Stimulated activated CD8-positive, alpha-beta memory T cell treated with anti-CD3 and anti-CD28 coated beads, Interleukin-7, amount 100 ng/mL, for 48 hours (primary cell): Measurements from ENCODE around the gene CPED1.
"Not testable (repeated sequence)": the region's sequence is repeated elsewhere in the genome, so short reads cannot be mapped to it uniquely, and the experiment has no call there.

Source experiments
- DNase-seq, 2 donors: peaks; one replicate each; pipeline ENCODE4 v3.0.0-alpha.2; 2020; ENCODE audit warnings: low read depth in 1 of 2; ENCODE audit errors: extremely low read depth in 1 of 2

The CPED1 gene

GRCh38 chr7:121062671-121063279, 74.3 kb downstream of the CPED1 start:
- DNase-seq: no peak

DNA sequence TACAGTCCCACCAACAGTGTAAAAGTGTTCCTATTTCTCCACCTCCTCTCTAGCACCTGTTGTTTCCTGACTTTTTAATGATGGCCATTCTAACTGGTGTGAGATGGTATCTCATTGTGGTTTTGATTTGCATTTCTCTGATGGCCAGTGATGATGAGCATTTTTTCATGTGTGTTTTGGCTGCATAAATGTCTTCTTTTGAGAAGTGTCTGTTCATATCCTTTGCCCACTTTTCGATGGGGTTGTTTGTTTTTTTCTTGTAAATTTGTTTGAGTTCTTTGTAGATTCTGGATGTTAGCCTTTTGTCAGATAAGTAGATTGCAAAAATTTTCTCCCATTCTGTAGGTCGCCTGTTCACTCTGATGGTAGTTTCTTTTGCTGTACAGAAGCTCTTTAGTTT, 79.2 kb downstream of the CPED1 start:
- not testable (repeated sequence) for DNase-seq

DNA sequence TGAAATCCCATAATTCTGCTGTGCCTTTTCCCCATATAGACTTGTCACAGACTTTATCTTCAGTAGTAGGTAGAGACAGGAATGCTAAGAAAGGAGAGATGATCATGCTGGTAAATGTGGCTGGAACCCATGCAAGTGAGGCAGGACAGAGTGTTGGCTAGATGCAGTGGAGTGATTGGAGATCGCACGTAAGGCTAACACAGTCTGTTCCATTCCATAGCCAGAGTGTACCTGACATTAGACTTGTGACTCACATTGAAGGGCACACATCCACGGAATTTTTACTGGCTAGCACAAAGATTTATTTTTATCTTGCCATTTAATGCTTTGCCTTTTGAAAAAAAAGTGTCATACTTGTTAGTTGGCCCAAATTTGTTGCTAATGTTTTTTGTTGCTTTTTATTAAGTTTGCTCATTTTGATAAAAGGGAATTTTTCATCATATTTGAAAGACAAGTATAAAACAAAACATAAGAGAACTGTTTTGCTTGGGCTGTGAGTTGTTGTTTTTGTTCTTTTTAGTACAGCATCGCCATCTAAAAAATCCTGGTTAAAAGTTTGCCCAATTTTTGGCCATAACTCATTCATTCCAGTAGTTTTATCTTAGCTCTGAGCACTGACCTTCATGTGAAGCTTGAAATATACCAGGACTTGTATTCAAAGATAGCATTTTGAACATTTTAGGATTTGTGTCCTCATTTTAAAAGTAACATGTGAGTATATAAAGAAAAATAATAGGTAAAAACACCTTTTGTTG, 81.0 kb downstream of the CPED1 start:
- no peak for DNase-seq

DNA sequence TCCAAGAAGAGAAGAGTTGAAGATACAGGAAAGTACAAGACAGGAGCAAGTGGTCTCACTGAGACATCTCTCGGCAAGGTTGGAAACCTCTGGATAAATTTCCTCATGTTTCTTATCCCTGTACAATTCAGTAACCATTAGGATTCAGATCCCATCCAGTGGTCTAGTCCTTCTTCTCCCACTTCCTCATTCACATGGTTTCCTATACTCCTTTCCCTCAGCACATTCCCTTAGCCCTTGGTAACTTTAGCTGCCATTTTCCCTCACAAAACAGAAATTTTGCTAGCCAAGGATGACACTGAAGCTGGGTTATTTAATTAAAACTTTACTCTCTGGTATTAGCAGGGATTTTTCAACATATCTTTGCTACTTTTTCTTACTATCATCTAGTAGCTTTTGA, 82.6 kb downstream of the CPED1 start:
- DNase-seq: no peak

DNA sequence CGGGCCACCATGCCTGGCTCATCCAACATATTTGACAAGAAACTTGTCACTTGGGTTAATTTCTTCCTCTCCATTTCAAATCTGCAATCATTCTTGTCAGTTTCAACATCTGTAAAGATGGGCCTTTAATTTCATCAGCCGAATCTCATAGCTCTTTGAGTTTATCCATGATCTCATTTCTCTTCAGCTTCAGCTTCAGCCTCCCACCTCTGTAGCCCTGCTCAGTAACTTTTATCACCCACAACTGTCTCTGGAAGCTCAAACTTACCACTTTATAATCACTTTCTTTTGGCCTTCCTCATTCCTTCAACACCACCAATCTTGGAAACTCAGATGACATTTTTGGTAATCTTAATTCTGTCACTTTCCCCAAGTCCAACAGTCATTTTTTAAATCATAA, 83.2 kb downstream of the CPED1 start:
- no peak for DNase-seq

GRCh38 chr7:121072826-121073225, 84.3 kb downstream of the CPED1 start:
- DNase-seq: no peak

- no peak for DNase-seq
Observed at GRCh38 chr7:121073463-121074099, 85.1 kb downstream of the CPED1 start.

- not testable (repeated sequence) for DNase-seq
Observed at GRCh38 chr7:121075424-121075841, 86.9 kb downstream of the CPED1 start.

DNA sequence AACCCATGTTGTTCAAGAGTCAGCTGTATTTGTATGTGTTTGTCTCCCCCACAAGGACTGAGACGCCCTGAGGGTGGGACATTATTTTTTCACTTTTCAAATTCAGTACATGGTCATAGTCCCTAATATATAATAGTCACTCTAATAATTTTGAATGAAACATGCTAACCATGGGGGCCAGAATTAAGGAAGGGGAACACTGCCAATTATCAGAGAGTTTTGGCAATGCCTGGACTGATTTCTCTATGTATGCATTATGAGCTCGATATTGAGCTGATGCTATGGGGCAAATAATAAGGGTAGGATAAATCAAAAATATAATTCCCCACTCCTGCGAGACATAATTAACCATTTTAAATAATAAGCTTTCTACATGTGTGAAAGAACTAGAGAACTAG, 87.4 kb downstream of the CPED1 start:
- no peak for DNase-seq

DNA sequence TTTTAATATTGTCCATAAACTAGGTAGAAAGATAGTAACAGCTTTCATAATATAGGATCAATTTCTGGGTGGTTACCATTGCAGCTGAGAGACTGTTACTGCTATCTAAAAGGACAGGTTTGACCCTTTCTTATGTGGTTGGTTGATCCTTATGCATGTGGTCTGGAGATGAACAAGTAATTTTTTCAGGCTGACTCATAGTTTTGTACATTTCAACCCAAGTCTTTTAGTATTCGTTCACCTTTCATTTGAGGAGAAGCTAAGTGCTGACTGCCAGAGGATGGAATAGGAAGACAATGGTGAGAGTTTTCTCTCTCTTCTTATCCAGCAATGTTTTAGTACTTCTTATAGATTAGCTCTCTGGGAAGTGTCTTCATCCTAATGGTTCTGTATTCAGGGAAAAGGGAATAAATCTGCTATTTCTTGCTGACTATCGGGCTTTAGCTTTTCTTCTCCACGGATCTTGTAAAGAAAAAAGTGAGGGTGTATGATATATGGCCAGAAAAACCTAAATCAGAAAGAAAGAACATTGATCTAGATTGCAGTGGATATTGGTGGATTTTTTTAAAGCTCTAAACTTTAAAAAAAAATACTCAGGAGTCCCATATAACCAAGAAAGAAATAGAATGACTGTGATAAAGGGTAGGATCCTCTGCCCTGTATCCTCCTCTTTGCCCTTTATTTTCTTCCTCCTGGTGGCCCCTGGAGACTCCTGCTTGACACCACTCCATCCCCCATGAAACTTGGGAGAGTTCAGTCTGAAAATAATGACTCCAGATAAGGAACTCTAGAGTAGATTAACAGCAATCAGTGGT, 88.0 kb downstream of the CPED1 start:
- no peak for DNase-seq

DNA sequence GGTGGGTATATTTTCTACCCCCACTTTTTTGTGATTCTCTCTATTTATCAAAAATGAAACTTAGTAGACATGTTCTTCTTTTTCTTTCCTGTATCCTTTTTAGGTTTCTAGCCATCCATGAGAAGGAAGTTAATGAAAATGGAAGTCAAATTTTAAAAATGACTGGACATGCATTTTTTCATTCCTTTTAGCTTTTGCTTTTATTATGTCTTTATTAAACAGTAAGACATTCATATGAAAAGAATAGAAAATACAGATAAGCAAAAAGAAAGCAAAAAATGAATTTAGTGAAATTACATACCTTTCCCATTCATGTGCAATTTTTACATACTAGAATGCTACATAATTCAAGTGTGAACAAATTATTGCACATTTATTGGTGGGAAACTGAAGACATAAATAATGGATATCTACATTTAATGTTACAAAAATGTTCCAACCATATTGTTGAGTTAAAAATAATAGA, 88.7 kb downstream of the CPED1 start:
- no peak for DNase-seq

DNA sequence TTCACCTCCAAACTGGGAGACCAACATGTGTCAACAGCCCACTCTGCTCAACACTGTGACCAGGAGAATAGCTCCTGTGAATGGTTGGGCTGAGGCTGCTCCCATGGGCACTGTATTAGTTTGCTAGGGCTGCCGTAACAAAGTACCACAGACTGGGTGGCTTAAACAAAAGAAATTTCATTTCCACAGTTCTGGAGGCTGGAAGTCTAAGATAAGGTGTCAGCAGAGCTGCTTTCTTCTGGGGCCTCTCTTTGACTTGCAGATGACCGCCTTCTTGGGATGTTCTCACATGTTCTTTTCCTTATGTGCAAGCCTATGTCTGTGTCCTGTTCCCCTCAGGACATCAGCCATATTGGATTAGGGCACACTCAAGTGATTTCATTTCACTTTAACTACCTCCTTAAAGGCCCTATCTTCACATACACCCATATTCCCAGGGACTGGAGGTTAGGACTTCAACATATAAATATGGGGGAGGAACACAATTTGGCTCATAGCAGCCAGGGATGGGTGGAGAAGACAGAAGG, 90.3 kb downstream of the CPED1 start:
- DNase-seq: no peak

DNA sequence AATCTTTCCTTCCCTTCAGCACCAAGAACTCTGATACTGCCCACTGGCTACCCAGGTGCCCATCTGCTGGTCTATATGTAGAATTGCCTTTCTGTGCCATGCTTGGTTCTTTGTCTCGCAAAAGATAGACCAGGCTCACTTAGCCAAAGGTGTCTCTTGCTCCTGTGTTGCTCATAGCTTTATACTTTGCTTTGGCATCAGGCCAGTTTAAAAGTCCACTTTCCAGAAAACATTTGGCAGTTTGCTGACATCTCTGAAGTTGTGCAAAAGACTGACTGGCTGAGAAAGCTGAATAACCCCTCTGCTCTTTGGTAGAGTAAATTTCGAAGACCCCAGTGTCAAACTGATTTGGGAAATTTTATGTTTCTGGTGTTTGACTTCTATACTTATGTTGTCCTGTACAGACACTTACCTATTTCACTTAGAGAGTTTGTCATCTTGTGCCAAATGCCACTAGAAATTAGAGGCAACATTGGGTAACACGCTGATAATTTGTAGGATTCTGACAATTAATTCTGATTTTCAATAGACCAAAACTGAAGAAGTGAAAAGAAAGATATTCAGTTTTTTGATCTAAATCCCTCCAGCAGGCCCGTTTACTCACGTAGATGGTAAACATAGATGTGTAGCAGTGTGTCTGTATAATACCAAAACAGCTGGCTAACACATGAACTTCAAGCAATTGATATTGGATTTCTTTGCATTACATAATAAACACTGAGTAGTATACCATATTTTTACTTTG, 91.1 kb downstream of the CPED1 start:
- DNase-seq: no peak

DNA sequence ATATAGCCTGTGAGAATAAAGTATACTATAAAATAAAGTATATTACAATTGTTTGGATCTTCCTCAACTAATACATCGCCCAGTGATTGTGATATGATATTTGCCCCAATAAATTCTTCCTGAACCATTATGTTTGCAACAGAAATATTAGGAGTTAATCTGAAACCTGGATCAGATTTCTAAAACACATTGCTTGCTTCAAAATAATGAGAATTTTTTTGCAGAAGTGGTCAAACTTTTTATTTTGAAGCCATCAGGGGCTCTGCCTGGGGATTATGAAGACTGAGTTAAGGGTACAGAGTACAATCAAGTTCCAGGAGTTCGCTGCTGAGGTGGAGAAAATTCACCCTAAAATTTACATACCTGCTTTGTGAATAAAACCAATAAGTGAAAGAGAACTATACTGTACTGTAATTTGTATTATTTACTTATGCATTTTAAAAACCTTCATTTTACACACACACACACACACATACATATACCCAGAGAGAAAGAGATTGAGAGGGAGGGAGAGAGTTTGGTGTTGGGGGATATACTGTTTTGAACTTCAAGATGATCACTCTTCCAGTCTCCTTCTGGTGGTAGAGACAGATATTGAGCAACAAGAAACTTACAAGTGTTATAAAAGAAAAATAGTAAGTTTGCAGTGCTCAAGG, 91.9 kb downstream of the CPED1 start:
- no peak for DNase-seq

- DNase-seq: no peak
Observed at GRCh38 chr7:121080913-121081326, 92.4 kb downstream of the CPED1 start.

GRCh38 chr7:121081327-121081936, 92.9 kb downstream of the CPED1 start:
- no peak for DNase-seq

DNA sequence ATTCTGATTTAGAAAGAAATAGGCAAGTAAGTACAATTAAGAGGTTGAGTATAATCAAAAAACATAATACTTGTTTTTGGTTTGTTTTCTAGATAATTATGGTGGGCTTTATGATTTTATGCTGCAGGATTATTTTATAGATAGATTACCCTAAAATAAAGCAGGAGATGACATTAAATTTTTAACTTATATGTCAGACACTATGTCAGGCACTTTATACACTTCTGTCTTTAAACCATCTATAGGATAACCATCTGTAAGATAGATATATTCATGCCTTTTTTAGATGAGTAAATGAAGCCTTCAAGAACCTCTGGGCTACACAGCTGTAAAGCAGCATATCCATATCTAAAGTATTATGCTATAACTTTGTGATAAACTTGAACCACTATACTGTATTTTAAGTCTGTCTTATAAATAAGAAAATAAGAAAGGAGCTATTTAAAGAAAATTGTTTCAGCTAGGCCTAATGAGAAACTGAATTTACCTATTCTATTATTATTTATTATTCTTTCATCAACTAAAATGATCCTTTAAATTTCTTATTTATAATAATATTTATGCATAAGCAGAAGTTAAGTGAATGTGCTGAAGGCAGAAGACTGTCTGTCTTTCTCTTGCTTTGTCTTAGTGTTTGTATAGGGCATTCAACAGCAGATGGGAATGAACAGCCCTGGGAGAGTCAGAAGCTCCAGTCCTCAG, 94.0 kb downstream of the CPED1 start:
- no peak for DNase-seq

DNA sequence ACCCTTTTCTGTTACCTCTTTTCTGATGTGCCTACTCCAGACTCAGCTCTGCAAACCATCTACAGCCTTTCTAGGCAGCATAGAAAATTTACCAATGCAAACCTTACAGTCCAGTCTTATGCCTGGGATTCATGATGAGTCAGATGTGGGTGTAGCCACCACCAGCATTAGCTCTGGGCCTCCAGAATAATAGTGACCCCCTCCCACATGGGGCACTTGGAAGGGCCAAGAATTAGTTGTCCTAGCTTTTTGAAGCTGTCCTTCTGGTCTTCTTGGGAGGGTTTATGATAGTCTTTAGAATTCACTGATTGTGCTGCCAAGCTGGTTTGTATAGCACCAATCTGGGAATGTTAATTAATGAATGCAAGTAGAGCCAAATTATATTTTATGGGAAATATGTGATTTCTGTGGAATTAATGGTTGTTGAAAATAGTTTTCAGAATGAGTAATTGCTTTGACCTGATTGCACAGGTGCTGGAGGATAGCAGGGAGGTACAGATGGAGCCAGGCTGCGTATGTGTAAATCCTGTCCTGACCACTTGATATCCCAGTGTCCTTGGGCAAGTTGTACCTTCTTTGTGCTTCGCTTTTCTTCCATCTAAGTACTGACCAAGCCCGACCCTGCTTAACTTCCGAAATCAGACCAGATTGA, 94.8 kb downstream of the CPED1 start:
- DNase-seq: no peak
